ENCODE measurements around the gene GLI3.

DNA sequence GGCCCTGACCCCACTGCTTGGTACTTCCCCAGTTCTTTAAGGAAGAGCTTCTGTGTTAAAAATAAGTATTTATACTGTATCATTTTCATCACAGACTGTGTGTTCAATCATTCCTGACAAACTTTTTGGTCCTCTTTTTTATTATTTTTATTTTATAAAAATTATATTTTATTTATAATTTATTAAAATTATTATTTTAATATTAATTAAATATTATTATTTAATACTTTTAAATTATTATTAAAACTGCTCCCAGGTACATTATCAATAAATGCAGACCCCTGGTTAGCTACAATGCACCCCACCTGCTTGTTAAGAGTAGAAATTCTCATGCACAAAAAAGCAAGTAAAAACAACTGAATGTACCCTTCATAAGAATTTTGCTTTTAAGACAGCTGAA, 172.0 kb downstream of the GLI3 start:
- TF ChIP-seq KDM1A (IDR thresholded peaks at IDR 0.05; ENCODE audit: borderline replicate concordance, low read length), result no peak
- TF ChIP-seq EZH2 (IDR thresholded peaks at IDR 0.05; ENCODE audit: low read depth, low read length, severe bottlenecking), result no peak
- TF ChIP-seq POLR2A (IDR thresholded peaks at IDR 0.05; ENCODE audit: control extremely low read depth in 1 of 2, low read depth in 2 of 2, low read length in 2 of 2), result no peak
- TF ChIP-seq CREB1 (IDR thresholded peaks at IDR 0.05), result no peak
- TF ChIP-seq ZNF274 (IDR thresholded peaks at IDR 0.05; ENCODE audit: borderline replicate concordance, extremely low read depth, low read length), result no peak
- no peak for TF ChIP-seq TCF12 (IDR thresholded peaks at IDR 0.05; ENCODE audit: low read depth, low read length)
- TF ChIP-seq, protein P1, sequence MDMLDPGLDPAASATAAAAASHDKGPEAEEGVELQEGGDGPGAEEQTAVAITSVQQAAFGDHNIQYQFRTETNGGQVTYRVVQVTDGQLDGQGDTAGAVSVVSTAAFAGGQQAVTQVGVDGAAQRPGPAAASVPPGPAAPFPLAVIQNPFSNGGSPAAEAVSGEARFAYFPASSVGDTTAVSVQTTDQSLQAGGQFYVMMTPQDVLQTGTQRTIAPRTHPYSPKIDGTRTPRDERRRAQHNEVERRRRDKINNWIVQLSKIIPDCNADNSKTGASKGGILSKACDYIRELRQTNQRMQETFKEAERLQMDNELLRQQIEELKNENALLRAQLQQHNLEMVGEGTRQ (IDR thresholded peaks at IDR 0.05; ENCODE audit: low read length), result no peak
- TF ChIP-seq SIN3A (conservative IDR thresholded peaks at IDR 0.05 in 1 of 2, IDR thresholded peaks at IDR 0.05 in 1 of 2; ENCODE audit: low read depth in 1 of 2, low read length in 2 of 2), result no peak
- TF ChIP-seq, protein P2, sequence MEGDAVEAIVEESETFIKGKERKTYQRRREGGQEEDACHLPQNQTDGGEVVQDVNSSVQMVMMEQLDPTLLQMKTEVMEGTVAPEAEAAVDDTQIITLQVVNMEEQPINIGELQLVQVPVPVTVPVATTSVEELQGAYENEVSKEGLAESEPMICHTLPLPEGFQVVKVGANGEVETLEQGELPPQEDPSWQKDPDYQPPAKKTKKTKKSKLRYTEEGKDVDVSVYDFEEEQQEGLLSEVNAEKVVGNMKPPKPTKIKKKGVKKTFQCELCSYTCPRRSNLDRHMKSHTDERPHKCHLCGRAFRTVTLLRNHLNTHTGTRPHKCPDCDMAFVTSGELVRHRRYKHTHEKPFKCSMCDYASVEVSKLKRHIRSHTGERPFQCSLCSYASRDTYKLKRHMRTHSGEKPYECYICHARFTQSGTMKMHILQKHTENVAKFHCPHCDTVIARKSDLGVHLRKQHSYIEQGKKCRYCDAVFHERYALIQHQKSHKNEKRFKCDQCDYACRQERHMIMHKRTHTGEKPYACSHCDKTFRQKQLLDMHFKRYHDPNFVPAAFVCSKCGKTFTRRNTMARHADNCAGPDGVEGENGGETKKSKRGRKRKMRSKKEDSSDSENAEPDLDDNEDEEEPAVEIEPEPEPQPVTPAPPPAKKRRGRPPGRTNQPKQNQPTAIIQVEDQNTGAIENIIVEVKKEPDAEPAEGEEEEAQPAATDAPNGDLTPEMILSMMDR (IDR thresholded peaks at IDR 0.05; ENCODE audit: control extremely low read depth in 1 of 3, insufficient read depth in 1 of 3, low read depth in 1 of 3, low read length in 3 of 3), result no peak
- no peak for TF ChIP-seq SIRT6 (IDR thresholded peaks at IDR 0.05; ENCODE audit: low read length)
